SK-N-SH treated with all-trans-retinoic acid at 6 μM for 48 hours (cell line): ENCODE results near the gene EPHA1.

ENCODE experiments used
- ISL1 ChIP-seq: fragments of 250-450 bp; sonication (Bioruptor Pico); IDR thresholded peaks from 2 replicates; pipeline ENCODE4 v2.1.2; 2022; ENCODE audit warnings: mild to moderate bottlenecking, moderate library complexity
- ZC3H10 ChIP-seq: fragments of 250-450 bp; sonication (Bioruptor Pico); IDR thresholded peaks from 2 replicates; pipeline ENCODE4 v1.5.1; 2021; ENCODE audit warnings: mild to moderate bottlenecking, moderate library complexity
- ZFP30 ChIP-seq: fragments of 450-650 bp; formaldehyde crosslinking; IDR thresholded peaks from 2 replicates; pipeline ENCODE4 v1.5.0; 2022; ENCODE audit warnings: mild to moderate bottlenecking, moderate library complexity
- ZNF565 ChIP-seq: fragments of 450-650 bp; formaldehyde crosslinking; conservative IDR thresholded peaks from 2 replicates; pipeline ENCODE4 v1.5.0; 2020; ENCODE audit warnings: low read depth, mild to moderate bottlenecking, moderate library complexity
- TF ChIP-seq, protein P1 (sequence below): fragments of 250-450 bp; sonication (Bioruptor Pico); IDR thresholded peaks from 2 replicates; pipeline ENCODE4 v1.8.0; 2021; ENCODE audit warnings: low read depth, mild to moderate bottlenecking, moderate library complexity, borderline replicate concordance

DNA sequence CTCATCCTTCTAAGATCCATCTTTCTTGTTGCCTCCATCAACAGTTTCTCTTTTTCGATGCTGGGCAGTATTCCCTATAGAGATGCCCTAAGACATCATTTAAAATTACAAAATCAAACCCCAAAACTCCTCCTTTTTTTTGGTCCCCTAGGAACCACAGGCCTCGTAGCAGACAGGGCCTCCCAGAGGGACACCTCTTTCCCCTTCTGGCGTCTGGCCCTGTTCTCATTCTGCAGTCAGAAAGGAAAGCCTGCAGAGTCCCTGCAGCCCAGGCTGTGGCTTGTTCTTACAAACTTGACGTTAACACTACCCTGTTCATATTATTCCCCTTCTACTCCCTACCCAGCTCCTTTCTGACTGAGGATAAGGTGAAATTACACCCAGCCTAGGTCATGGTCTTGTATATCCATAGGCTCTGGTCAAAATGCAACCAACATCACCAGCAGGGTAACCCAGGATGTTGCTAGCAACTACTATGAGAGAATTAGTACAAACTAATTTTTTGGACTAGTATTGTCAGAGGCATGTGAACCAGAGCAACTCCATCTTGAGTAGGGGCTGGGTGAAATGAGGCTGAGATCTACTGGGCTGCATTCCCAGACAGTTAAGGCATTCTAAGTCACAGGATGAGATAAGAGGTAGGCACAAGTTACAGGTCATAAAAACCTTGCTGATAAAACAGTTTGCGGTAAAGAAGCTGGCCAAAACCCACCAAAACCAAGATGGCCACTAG, 3.5 kb upstream of the EPHA1 start:
- TF ChIP-seq ZNF565 (CRISPR knock-in tag) (no peak), ZC3H10 (CRISPR knock-in tag) (no peak), ZFP30 (no peak), ISL1 (peak; percentile 66)
- TF ChIP-seq, protein P1, sequence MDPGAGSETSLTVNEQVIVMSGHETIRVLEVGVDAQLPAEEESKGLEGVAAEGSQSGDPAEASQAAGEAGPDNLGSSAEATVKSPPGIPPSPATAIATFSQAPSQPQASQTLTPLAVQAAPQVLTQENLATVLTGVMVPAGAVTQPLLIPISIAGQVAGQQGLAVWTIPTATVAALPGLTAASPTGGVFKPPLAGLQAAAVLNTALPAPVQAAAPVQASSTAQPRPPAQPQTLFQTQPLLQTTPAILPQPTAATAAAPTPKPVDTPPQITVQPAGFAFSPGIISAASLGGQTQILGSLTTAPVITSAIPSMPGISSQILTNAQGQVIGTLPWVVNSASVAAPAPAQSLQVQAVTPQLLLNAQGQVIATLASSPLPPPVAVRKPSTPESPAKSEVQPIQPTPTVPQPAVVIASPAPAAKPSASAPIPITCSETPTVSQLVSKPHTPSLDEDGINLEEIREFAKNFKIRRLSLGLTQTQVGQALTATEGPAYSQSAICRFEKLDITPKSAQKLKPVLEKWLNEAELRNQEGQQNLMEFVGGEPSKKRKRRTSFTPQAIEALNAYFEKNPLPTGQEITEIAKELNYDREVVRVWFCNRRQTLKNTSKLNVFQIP (CRISPR knock-in tag): no peak
